Measurements from ENCODE around the gene CCL1. TPM values are rescaled to one million over a fixed set of nuclear protein-coding genes. Genes with fewer than 3 reads are reported as not detected.

CCL1 gene, protein sequence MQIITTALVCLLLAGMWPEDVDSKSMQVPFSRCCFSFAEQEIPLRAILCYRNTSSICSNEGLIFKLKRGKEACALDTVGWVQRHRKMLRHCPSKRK
- not detected in 2 replicates for total RNA-seq
- polyA plus RNA-seq (2012): not detected

GRCh38 chr17:34363183-34363661 lies at the start of gene CCL1:
TSS of gene CCL1 (minus strand) at chr17:34363233. CDS start at chr17:34363161, 72 bp downstream.
- no peak for DNase-seq (ENCODE audit: low read depth)

GRCh38 chr17:34412534-34412933 lies 49.5 kb upstream of the CCL1 start:
- no peak for DNase-seq (ENCODE audit: low read depth)

DNA sequence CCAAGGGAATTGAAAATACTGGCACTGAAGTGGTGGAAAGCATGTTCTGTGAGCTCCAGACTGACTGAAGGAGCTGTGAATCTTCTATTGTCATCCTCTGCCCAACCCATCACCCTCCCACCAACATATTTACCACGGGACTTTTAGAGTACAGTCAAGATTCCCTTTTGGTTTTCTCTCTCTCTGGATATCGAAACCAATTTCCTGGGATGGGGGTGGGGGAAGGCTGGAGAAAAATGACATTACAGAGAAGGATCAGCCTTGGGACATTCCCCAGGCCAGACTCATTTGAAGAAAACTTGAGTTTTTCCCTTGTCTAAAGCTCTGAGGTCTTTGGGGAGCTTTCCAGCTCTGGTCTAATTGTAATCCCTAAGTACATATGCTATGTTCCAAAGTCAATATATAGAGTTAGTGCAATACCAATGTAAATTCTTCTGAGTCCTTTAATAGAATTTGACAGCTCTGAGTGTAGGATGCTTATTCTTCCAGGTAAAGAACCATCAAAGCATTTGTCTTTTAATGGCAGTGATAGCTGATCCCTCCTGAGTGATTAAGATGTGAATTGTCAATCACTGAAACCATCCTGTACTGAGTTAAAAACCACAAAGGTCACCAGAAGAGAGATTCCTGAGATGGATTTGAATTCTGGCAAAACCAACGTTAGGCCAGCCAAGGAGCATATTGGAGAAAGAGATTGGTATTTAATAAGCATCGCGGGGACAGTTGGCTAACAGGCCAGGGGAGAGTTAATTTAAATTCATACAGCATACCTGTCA lies 48.8 kb upstream of the CCL1 start:
- no peak for DNase-seq (ENCODE audit: low read depth)

DNA sequence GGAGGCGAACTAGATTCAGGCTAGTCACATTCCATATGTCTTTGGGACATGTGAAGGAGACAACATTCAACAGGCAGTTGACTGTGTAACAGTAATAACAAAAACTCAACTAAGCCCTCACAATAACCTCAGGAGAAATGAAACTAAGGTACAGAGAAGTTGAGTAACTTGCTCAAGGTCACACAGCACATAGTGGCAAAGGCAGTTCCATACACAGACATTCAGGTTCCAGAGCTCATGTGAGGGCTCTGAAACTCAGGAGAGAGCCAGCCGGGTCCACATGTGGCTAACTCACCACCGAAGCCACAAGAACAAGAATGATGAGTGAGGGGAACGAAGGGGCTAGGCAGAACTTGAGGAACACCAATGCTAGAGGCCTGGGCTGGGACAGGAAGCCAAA lies 46.3 kb upstream of the CCL1 start:
- no peak for DNase-seq (ENCODE audit: low read depth)

DNA sequence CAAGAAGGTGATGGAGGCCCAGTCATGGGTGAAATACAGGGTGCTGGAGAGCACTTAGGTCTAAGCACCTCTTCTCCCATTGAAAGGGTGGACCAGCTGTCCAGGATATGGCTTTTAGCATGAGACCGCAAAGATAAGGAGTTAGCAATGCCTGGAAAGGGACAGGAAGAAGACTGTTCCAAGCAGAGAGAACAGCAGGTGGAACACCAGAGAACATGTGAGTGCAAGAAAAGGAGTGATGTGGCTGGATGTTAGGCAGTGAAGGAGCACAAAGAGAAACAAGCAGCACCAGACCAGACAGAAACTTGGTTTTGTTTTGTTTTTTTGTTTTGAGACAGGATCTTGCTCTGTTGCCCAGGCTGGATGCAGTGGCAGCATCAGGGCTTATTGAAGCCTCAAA lies 45.4 kb upstream of the CCL1 start:
- DNase-seq (ENCODE audit: low read depth): no peak

DNA sequence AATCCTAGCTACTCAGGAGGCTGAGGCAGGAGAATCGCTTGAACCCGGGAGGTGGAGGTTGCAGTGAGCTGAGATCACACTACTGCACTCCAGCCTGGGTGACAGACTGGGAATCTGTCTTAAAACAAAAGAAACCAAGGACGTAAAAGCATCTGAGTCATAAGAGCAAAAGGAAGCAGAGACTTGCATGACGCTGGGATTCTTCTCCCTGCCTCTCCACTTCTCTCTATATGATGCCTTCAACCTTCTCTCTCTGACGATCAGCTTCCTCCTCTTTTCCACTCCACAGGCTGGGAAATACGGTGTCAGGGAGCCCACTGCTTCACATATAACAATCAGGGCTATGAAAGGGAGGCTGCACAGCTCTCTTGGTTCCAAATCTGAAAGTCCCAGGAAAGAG lies 43.2 kb upstream of the CCL1 start:
- DNase-seq (ENCODE audit: low read depth): no peak

- no peak for DNase-seq (ENCODE audit: low read depth)
Measured at GRCh38 chr17:34403006-34403405, 40.0 kb upstream of the CCL1 start.

- no peak for DNase-seq (ENCODE audit: low read depth)
Measured at GRCh38 chr17:34401165-34401564, 38.1 kb upstream of the CCL1 start.

- DNase-seq (ENCODE audit: low read depth): no peak
Measured at GRCh38 chr17:34400301-34400931, 37.4 kb upstream of the CCL1 start.

- DNase-seq (ENCODE audit: low read depth): no peak
Measured at GRCh38 chr17:34399725-34400124, 36.7 kb upstream of the CCL1 start.

- DNase-seq (ENCODE audit: low read depth): no peak
Measured at GRCh38 chr17:34398990-34399389, 36.0 kb upstream of the CCL1 start.

- no peak for DNase-seq (ENCODE audit: low read depth)
Measured at GRCh38 chr17:34397265-34397664, 34.2 kb upstream of the CCL1 start.

GRCh38 chr17:34393401-34393800 lies 30.4 kb upstream of the CCL1 start:
- no peak for DNase-seq (ENCODE audit: low read depth)

DNA sequence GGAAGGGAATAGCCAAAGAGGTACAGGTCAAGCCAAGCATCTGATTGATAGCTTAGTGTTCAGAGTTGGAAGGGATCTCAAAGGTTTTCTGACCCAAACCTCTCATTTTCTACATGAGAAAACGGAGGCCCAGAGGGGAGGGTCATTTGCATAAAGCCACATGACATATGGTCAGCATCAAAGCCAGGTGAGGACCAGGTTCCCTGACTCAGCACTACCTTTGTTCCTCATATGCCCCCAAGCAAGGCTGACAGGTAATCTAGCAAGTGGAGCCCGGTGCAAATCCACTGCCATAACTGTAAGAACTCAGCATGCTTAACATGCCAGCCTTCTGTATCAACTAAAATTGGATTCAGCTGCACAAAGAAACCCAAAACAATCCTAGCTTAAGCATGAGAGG lies 28.2 kb upstream of the CCL1 start:
- DNase-seq (ENCODE audit: low read depth): no peak

DNA sequence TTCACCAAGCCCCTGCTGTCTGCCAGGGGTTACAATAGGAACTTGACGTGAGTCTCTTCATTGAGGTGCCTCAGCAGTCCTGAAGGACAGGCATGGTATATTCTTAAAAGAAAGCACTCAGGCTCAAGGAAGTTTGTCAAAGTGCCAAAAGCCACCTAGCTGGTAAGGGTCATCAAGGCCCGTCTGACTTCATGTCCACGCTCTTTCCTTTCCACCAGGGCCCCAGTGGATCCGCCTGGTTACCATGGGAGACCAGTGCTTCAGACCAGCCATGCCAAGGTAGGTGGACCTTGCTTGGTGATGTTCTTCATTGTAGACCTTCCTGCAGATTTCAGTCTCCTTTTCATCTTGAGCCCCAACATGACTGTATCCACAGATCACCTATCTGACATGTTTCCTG lies 27.6 kb upstream of the CCL1 start:
- no peak for DNase-seq (ENCODE audit: low read depth)

DNA sequence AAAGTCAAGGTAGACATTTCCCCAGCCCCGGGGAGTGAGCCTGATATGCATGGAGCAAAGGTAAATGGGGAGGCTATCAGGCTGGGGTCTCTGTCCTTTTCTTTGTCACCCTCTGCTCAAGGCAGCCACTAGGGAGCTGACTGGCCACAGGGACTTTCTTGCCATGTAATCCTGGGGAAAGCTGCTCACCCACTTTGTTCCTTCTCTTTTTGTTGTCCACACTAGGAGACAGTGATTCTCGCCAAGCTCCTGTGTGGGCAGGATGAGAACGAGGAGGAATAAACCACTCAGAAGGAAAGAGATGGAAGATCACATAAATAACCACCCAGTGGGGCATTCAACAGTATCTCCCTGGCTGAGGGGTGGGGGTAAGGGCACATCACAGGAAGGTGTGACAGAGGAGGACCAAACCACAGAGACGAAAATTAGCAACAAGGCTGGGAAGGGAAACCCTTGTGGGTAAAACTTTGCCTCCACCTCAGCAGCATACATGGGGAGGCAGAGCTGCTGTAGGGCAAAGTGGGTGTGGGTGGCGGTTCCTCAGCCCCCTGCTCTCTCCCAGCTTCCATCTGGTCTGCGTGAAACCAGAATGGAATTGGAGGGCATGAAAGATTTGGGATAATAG lies 26.2 kb upstream of the CCL1 start:
- DNase-seq (ENCODE audit: low read depth): no peak

DNA sequence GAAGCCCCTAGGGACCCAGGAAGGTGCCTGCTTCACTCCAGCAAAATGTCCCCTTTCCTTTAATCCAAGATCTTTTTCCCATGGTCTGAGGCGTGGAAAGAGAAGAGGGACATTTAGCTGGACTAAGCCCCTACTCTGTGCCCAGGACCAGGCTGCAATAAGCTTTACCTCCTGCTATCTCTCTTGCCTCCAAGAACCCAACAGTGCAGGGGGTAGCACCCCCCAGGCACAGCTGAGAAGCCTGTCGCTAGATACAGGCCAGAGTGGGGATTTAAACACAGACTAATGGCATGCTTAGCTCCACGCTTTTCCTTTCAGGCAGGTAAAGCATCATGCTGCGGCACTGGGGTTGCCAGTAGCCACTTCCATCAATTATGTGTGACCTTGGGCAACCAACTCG lies 24.5 kb upstream of the CCL1 start:
- DNase-seq (ENCODE audit: low read depth): no peak

DNA sequence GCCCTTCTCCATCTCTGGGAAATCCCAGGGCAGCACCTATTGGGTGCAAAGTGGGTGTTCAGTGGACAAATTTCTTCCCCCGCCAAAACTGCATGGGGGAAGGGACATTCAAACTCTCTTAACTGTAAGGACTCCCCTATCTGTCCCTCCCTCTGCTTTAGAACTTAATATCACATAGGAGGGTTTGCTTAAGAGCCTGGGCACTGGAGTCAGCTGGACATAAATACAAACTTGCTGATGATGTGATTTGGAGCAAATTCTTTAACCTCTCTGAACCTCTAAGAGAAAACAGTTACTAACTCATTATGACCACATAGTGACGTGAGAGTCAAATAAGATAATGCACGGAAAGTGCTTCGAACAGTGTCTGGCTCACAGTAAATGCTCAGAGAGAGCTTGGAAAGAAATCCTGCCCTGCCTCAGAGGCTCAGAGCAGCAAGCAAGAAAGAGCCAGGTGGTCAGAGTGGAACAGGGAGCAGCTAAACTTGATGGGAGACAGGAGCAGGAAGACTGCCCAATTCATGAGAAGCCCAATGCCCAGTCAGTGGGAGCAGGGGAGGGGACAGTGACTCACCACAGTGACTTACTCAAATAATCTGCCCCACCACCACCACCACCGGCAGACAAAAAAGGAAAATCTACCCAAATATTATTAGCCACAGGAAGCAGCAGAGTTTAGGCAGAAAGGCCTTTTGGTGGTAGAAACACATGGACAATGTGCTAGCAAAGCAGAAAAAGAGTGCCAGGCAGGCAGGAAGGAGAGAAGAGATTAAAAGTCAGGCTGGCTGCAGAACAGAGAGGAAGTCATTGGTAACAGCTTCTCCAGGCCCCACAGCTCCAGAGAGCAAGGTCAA lies 23.9 kb upstream of the CCL1 start:
- peak; percentile 21 for DNase-seq (ENCODE audit: low read depth)

- DNase-seq (ENCODE audit: low read depth): no peak
Measured at GRCh38 chr17:34386343-34386696, 23.3 kb upstream of the CCL1 start.

GRCh38 chr17:34384822-34385605 lies 22.0 kb upstream of the CCL1 start:
- DNase-seq (ENCODE audit: low read depth): peak; percentile 2

DNA sequence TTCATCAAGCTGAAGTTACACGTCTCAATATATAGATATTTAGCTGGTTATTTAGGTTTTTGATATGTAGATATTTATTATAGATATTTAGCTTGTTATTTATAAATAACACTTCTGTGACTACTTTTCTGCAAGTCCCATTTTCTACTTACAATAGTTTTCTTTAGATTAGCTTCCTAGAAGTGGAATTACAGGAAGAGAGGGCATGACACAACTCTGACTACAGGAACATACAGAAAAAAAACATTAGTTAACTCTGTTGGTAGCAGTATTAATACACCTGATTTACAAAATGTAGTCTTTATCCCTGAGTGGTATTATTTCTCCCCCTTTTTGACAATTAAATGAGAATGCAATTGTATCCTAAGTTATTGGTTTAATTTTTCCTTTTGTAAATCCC lies 21.2 kb upstream of the CCL1 start:
- DNase-seq (ENCODE audit: low read depth): no peak
